Temporal lobe (tissue), 2 donors: ENCODE measurements around the gene MCM7. TPM values are rescaled to one million over a fixed set of nuclear protein-coding genes. Genes with fewer than 3 reads are reported as not detected.
A peak's percentile ranks its signal among the peaks of the same experiment; 100 is the strongest.

Experiments used
- small RNA-seq: library from RNA; depleted of rRNA; stranded (forward); fragments of <200 nt; gene quantifications from one replicate; pipeline ENCODE3, GENCODE V24; 2014; ENCODE audit warnings: low replicate concordance
- total RNA-seq: library from RNA; depleted of rRNA; stranded (reverse); fragments of >200 nt; gene quantifications from one replicate; pipeline ENCODE4 v1.2.3, GENCODE V29; 2014

MCM7 gene
- total RNA-seq, 1 donor from 2014 or later: 48.4 TPM

Small RNA genes lying within 50 kb of the gene (small RNA-seq; reads per million reads assigned to genes)
- gene MIR106B (210 reads per million, percentile 98 among the genes with 10 or more reads in this experiment), gene MIR25 (2,259 reads per million, percentile 99 among the genes with 10 or more reads in this experiment), gene MIR93 (1,862 reads per million, percentile 99 among the genes with 10 or more reads in this experiment)

Other genes starting within 250 kb of the MCM7 start
- gene OR2AE1, start 224.4 kb downstream of the MCM7 start, total RNA-seq: 0.25 TPM
- gene TRIM4, start 181.9 kb downstream of the MCM7 start, total RNA-seq: 9.3 TPM
- not detected for gene GJC3, start 171.8 kb downstream of the MCM7 start, total RNA-seq
- gene AZGP1, start 125.4 kb downstream of the MCM7 start, total RNA-seq: not detected
- 60.0 TPM for gene ZKSCAN1, start 85.8 kb downstream of the MCM7 start, total RNA-seq
- 13.5 TPM for gene ZSCAN21, start 51.6 kb downstream of the MCM7 start, total RNA-seq
- gene ZNF3, start 19.7 kb downstream of the MCM7 start, total RNA-seq: 32.9 TPM
- gene COPS6, start 12.4 kb downstream of the MCM7 start, total RNA-seq: 33.2 TPM
- gene AP4M1, start 246 bp upstream of the MCM7 start, total RNA-seq: 20.4 TPM
- 32.2 TPM for gene TAF6, start 18.0 kb upstream of the MCM7 start, total RNA-seq
- gene CNPY4, start 18.2 kb upstream of the MCM7 start, total RNA-seq: 11.1 TPM
- gene MBLAC1, start 25.6 kb upstream of the MCM7 start, total RNA-seq: 2.2 TPM
- 44.0 TPM for gene LAMTOR4, start 47.5 kb upstream of the MCM7 start, total RNA-seq
- 9.6 TPM for gene TRAPPC14, start 57.3 kb upstream of the MCM7 start, total RNA-seq
- gene GAL3ST4, start 67.2 kb upstream of the MCM7 start, total RNA-seq: 3.9 TPM
- 44.3 TPM for gene GPC2, start 76.0 kb upstream of the MCM7 start, total RNA-seq
- gene STAG3, start 76.5 kb upstream of the MCM7 start, total RNA-seq: 0.74 TPM
- not detected for gene PVRIG, start 118.6 kb upstream of the MCM7 start, total RNA-seq
- gene SPDYE3, start 206.3 kb upstream of the MCM7 start, total RNA-seq: not detected